ENCODE measurements around the gene GRID2. TPM values are rescaled to one million over a fixed set of nuclear protein-coding genes. Genes with fewer than 3 reads are reported as not detected.

The GRID2 gene
- polyA plus RNA-seq, 1 donor (not counting 4 experiments of a cell fraction or from before 2014, with no cell fraction given), result not detected

DNA sequence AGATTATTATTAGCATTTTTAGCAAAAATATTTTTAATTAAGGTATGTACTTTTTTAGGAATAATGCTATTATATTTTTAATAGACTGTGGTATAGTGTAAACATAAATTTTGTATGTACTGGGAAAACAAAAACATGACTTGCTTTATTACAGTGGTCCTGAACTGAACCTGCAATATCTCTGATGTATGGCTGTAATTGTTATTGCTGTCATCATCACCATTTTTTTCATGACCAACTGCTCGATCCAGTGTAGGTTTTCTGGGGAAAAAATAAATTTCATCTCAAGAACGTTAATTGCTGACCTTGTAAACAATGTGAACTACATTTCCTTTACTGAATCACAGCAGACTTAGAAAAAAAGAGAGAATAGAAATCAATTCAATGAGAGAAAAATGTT is 1441.2 kb downstream of the GRID2 start:
- DNase-seq (ENCODE audit: low read depth, low spot score), result no peak
- Histone ChIP-seq H3K27ac (ENCODE audit: control insufficient read depth, insufficient read depth, low read length) (no peak overlapping the region), H3K4me3 (ENCODE audit: control insufficient read depth in 2 of 3, extremely low read depth in 1 of 3, insufficient read depth in 2 of 3, low read depth in 1 of 3, low read length in 3 of 3) (no peak overlapping the region), H3K4me1 (ENCODE audit: control insufficient read depth, extremely low read depth, insufficient read depth, low read length) (no peaks in the 10 kb centered on the region), H3K9me1 (ENCODE audit: control insufficient read depth, extremely low read depth, insufficient read depth, low read length) (no peaks in the 10 kb centered on the region), H3K9ac (ENCODE audit: control insufficient read depth, extremely low read depth, insufficient read depth, low read length) (no peak overlapping the region), H3K36me3 (ENCODE audit: control insufficient read depth in 2 of 2, extremely low read depth in 1 of 2, insufficient read depth in 2 of 2, low read length in 2 of 2) (no peaks in the 10 kb centered on the region), H2AFZ (ENCODE audit: control insufficient read depth, low read length) (no peak overlapping the region), H3K4me2 (ENCODE audit: control insufficient read depth, extremely low read depth, insufficient read depth, low read depth, low read length) (no peak overlapping the region), H3K79me2 (ENCODE audit: control insufficient read depth, insufficient read depth, low read length) (no peaks in the 10 kb centered on the region), H3K9me3 (ENCODE audit: control insufficient read depth, low read depth, low read length) (no peaks in the 10 kb centered on the region), H3K27me3 (ENCODE audit: control insufficient read depth, extremely low read depth, insufficient read depth, low read length) (no peaks in the 10 kb centered on the region), H4K20me1 (ENCODE audit: control insufficient read depth, extremely low read depth, insufficient read depth, low read length) (no peaks in the 10 kb centered on the region)
- dilution Hi-C loops (cut with MboI; ENCODE audit: extremely low pct_ligation_motif_present, low sequenced_read_pairs), result no loop called here
- TF ChIP-seq, protein P1, sequence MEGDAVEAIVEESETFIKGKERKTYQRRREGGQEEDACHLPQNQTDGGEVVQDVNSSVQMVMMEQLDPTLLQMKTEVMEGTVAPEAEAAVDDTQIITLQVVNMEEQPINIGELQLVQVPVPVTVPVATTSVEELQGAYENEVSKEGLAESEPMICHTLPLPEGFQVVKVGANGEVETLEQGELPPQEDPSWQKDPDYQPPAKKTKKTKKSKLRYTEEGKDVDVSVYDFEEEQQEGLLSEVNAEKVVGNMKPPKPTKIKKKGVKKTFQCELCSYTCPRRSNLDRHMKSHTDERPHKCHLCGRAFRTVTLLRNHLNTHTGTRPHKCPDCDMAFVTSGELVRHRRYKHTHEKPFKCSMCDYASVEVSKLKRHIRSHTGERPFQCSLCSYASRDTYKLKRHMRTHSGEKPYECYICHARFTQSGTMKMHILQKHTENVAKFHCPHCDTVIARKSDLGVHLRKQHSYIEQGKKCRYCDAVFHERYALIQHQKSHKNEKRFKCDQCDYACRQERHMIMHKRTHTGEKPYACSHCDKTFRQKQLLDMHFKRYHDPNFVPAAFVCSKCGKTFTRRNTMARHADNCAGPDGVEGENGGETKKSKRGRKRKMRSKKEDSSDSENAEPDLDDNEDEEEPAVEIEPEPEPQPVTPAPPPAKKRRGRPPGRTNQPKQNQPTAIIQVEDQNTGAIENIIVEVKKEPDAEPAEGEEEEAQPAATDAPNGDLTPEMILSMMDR (optimal IDR thresholded peaks at IDR 0.05 in 1 of 3, IDR thresholded peaks at IDR 0.05 in 1 of 3, conservative IDR thresholded peaks at IDR 0.05 in 1 of 3; ENCODE audit: extremely low read depth in 1 of 3, insufficient read depth in 2 of 3, low read length in 3 of 3), result no peak
- no peak for FAIRE-seq

DNA sequence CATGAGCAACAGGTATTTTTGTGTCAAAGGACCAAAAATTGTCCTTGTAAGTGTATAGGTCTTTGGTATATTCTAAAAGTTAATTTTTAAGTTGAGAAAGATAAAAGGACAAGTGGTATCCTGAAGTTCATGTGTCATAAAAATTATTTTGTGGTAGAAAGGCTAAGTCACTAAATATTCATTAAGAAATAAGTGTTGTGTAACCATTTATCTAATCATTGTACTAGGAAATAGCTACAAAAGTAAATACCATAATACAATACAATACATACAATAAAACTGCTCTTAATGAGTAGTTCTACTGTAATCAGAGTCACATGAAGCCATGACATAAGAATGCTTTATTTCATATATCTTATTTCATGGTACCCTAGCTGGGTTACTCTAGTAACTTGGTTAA is 1442.3 kb downstream of the GRID2 start:
- Histone ChIP-seq H4K20me1 (ENCODE audit: control insufficient read depth, extremely low read depth, insufficient read depth, low read length) (no peaks in the 10 kb centered on the region), H3K9me3 (ENCODE audit: control insufficient read depth, low read depth, low read length) (no peaks in the 10 kb centered on the region), H3K36me3 (ENCODE audit: control insufficient read depth in 2 of 2, extremely low read depth in 1 of 2, insufficient read depth in 2 of 2, low read length in 2 of 2) (no peaks in the 10 kb centered on the region), H3K4me2 (ENCODE audit: control insufficient read depth, extremely low read depth, insufficient read depth, low read depth, low read length) (no peak overlapping the region), H3K27me3 (ENCODE audit: control insufficient read depth, extremely low read depth, insufficient read depth, low read length) (no peaks in the 10 kb centered on the region), H3K27ac (ENCODE audit: control insufficient read depth, insufficient read depth, low read length) (no peak overlapping the region), H2AFZ (ENCODE audit: control insufficient read depth, low read length) (no peak overlapping the region), H3K9ac (ENCODE audit: control insufficient read depth, extremely low read depth, insufficient read depth, low read length) (no peak overlapping the region), H3K4me3 (ENCODE audit: control insufficient read depth in 2 of 3, extremely low read depth in 1 of 3, insufficient read depth in 2 of 3, low read depth in 1 of 3, low read length in 3 of 3) (no peak overlapping the region), H3K9me1 (ENCODE audit: control insufficient read depth, extremely low read depth, insufficient read depth, low read length) (no peaks in the 10 kb centered on the region), H3K79me2 (ENCODE audit: control insufficient read depth, insufficient read depth, low read length) (no peaks in the 10 kb centered on the region), H3K4me1 (ENCODE audit: control insufficient read depth, extremely low read depth, insufficient read depth, low read length) (no peaks in the 10 kb centered on the region)
- FAIRE-seq (no peak), DNase-seq (ENCODE audit: low read depth, low spot score) (no peak)
- TF ChIP-seq EZH2 (IDR thresholded peaks at IDR 0.05; ENCODE audit: low read length), result no peak
- TF ChIP-seq, protein P1 (optimal IDR thresholded peaks at IDR 0.05 in 1 of 3, IDR thresholded peaks at IDR 0.05 in 1 of 3, conservative IDR thresholded peaks at IDR 0.05 in 1 of 3; ENCODE audit: extremely low read depth in 1 of 3, insufficient read depth in 2 of 3, low read length in 3 of 3), result no peak
- dilution Hi-C loops (cut with MboI; ENCODE audit: extremely low pct_ligation_motif_present, low sequenced_read_pairs), result no loop called here
